Vagina (tissue), 2 donors: ENCODE measurements around the gene SIRT3.

Experiments used
- POLR2A ChIP-seq, 2 donors: fragments of 450-650 bp; IDR thresholded peaks; one replicate each; pipeline ENCODE4 v1.6.1; 2017; ENCODE audit warnings: antibody characterized with exemption in 2 of 2, mild to moderate bottlenecking in 2 of 2, moderate library complexity in 2 of 2
- POLR2AphosphoS5 ChIP-seq, 2 donors: sonication (generic); formaldehyde crosslinking; IDR thresholded peaks; one replicate each; pipeline ENCODE4 v1.9.0; 2017; ENCODE audit warnings: antibody characterized with exemption in 2 of 2, mild to moderate bottlenecking in 2 of 2, low read depth in 1 of 2; ENCODE audit not compliant: insufficient read depth in 1 of 2
- TF ChIP-seq, protein P1 (sequence below), 3 experiments: fragments of 450-650 bp in 2 of 3; fragments of 200-600 bp in 1 of 3; sonication (generic) in 1 of 3; IDR thresholded peaks; one replicate each; pipeline ENCODE4 v1.5.1; 2017 to 2019; ENCODE audit warnings: antibody characterized with exemption in 3 of 3, mild to moderate bottlenecking in 2 of 3, moderate library complexity in 2 of 3

DNA sequence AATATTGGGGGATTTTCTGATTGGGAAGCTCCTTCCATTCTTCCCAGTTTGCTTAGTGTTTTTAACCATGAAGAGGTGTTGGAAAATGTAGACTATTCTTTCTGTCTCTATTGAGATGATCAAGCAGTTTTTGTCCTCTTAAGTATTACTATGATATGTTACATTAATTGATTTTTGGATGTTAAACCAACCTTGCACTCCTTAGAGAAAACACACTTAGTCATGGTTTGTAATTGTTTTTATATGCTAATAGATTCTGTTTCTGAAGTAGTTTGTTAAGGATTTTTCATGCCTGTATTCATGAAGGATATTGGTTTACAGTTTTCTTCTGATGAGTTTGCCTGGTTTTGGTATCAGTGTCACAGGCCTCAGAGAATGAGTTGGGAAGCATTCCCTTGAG, 40.1 kb upstream of the SIRT3 start:
- TF ChIP-seq, protein P1, sequence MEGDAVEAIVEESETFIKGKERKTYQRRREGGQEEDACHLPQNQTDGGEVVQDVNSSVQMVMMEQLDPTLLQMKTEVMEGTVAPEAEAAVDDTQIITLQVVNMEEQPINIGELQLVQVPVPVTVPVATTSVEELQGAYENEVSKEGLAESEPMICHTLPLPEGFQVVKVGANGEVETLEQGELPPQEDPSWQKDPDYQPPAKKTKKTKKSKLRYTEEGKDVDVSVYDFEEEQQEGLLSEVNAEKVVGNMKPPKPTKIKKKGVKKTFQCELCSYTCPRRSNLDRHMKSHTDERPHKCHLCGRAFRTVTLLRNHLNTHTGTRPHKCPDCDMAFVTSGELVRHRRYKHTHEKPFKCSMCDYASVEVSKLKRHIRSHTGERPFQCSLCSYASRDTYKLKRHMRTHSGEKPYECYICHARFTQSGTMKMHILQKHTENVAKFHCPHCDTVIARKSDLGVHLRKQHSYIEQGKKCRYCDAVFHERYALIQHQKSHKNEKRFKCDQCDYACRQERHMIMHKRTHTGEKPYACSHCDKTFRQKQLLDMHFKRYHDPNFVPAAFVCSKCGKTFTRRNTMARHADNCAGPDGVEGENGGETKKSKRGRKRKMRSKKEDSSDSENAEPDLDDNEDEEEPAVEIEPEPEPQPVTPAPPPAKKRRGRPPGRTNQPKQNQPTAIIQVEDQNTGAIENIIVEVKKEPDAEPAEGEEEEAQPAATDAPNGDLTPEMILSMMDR (IDR thresholded peaks at IDR 0.05): no peak
- TF ChIP-seq POLR2A (IDR thresholded peaks at IDR 0.05): no peak
- TF ChIP-seq POLR2AphosphoS5 (IDR thresholded peaks at IDR 0.05; ENCODE audit: insufficient read depth in 1 of 2, low read depth in 1 of 2): no peak
